HepG2 (cell line): ENCODE results near the gene GMCL2. TPM values are rescaled to one million over a fixed set of nuclear protein-coding genes. Genes with fewer than 3 reads are reported as not detected.

Experiments
- ATF7-NPFF ChIP-seq: sonication (generic); formaldehyde crosslinking; IDR thresholded peaks from 2 replicates; pipeline ENCODE4 v1.8.1; 2023; ENCODE audit warnings: mild to moderate bottlenecking, low read depth, missing genetic modification reagents, moderate library complexity
- RBAK ChIP-seq: sonication (generic); formaldehyde crosslinking; IDR thresholded peaks from 2 replicates; pipeline ENCODE4 v1.5.1; 2020; ENCODE audit warnings: mild to moderate bottlenecking, missing genetic modification reagents
- RFX5 ChIP-seq: IDR thresholded peaks from 2 replicates; pipeline ENCODE4 v1.6.1; 2011; ENCODE audit warnings: low read depth, low read length, improper control_type of control experiment
- TBX3 ChIP-seq: fragments of 450-650 bp; IDR thresholded peaks from 2 replicates; pipeline ENCODE4 v1.6.1; 2017; ENCODE audit warnings: antibody characterized with exemption, mild to moderate bottlenecking, inconsistent platforms, borderline replicate concordance
- TOPORS ChIP-seq: sonication (generic); formaldehyde crosslinking; IDR thresholded peaks from 2 replicates; pipeline ENCODE4 v1.8.0; 2023; ENCODE audit warnings: mild to moderate bottlenecking, missing genetic modification reagents
- ZBTB7A ChIP-seq: sonication (generic); formaldehyde crosslinking; IDR thresholded peaks from 2 replicates; pipeline ENCODE4 v1.8.0; 2022; ENCODE audit warnings: mild to moderate bottlenecking, missing genetic modification reagents
- ZBTB8A ChIP-seq: sonication (generic); formaldehyde crosslinking; IDR thresholded peaks from 2 replicates; pipeline ENCODE4 v1.4.0; 2020; ENCODE audit warnings: mild to moderate bottlenecking, low read depth, missing genetic modification reagents, borderline replicate concordance
- ZC3H13 ChIP-seq: sonication (generic); formaldehyde crosslinking; IDR thresholded peaks from 2 replicates; pipeline ENCODE4 v1.8.1; 2023; ENCODE audit warnings: mild to moderate bottlenecking, missing genetic modification reagents, moderate library complexity
- ZFP36L1 ChIP-seq: sonication (generic); formaldehyde crosslinking; IDR thresholded peaks from 2 replicates; pipeline ENCODE4 v1.8.0; 2022; ENCODE audit warnings: mild to moderate bottlenecking, missing genetic modification reagents, moderate library complexity
- ZFP90 ChIP-seq: sonication (generic); formaldehyde crosslinking; IDR thresholded peaks from 2 replicates; pipeline ENCODE4 v1.8.0; 2022; ENCODE audit warnings: missing genetic modification reagents, mild to moderate bottlenecking, inconsistent platforms, borderline replicate concordance
- ZNF180 ChIP-seq: sonication (generic); formaldehyde crosslinking; IDR thresholded peaks from 2 replicates; pipeline ENCODE4 v1.4.0; 2020; ENCODE audit warnings: low read depth, missing genetic modification reagents, borderline replicate concordance
- ZNF350 ChIP-seq: sonication (generic); formaldehyde crosslinking; IDR thresholded peaks from 2 replicates; pipeline ENCODE4 v1.4.0; 2020; ENCODE audit warnings: mild to moderate bottlenecking, low read depth, missing genetic modification reagents, borderline replicate concordance
- ZNF891 ChIP-seq: sonication (generic); formaldehyde crosslinking; IDR thresholded peaks from 2 replicates; pipeline ENCODE4 v1.5.0; 2020; ENCODE audit warnings: mild to moderate bottlenecking, missing genetic modification reagents
- polyA plus RNA-seq, 8 experiments: library from polyadenylated mRNA; depleted of rRNA in 3 of 8; stranded (reverse) in 7 of 8; unstranded in 1 of 8; fragments of >200 nt; fragmentation: Illumina TruSeq in 4 of 8; extraction: Trizol in 4 of 8; gene quantifications; 2 replicates each; pipeline versions ENCODE4 v1.2.1 to v1.2.3, GENCODE V29; 2011 to 2016; ENCODE audit warnings: low read depth in 4 of 8, missing spikeins in 1 of 8, mixed read lengths in 1 of 8; ENCODE audit not compliant: insufficient read depth in 1 of 8
- total RNA-seq, 5 experiments: library from RNA; depleted of rRNA; stranded (reverse); fragments of >200 nt; fragmentation: Illumina TruSeq; extraction: Trizol; gene quantifications; 2 replicates each; pipeline ENCODE4 v1.2.3, GENCODE V29; 2016; ENCODE audit warnings: low read depth in 1 of 5
- TF ChIP-seq, protein P1 (sequence below): sonication (generic); formaldehyde crosslinking; IDR thresholded peaks from 2 replicates; pipeline ENCODE4 v1.4.0; 2020; ENCODE audit warnings: missing genetic modification reagents, mild to moderate bottlenecking, borderline replicate concordance
- TF ChIP-seq, protein P2 (sequence below): IDR thresholded peaks from 2 replicates; pipeline ENCODE4 v1.6.1; 2016; ENCODE audit warnings: low read depth, control low read depth
- TF ChIP-seq, protein P3 (sequence below): IDR thresholded peaks from 2 replicates; pipeline ENCODE4 v1.6.1; 2016; ENCODE audit warnings: low read depth, borderline replicate concordance
- TF ChIP-seq, protein P4 (sequence below): sonication (generic); formaldehyde crosslinking; conservative IDR thresholded peaks from 2 replicates; pipeline ENCODE4 v1.8.0; 2022; ENCODE audit warnings: low read depth, missing genetic modification reagents
- TF ChIP-seq, protein P5 (sequence below): IDR thresholded peaks from 2 replicates; pipeline ENCODE4 v1.6.1; 2016; ENCODE audit warnings: low read depth
- TF ChIP-seq, protein P6 (sequence below): sonication (generic); formaldehyde crosslinking; IDR thresholded peaks from 2 replicates; pipeline ENCODE4 v1.5.0; 2020; ENCODE audit warnings: mild to moderate bottlenecking, low read depth, missing genetic modification reagents, borderline replicate concordance
- TF ChIP-seq, protein P7 (sequence below): sonication (generic); formaldehyde crosslinking; IDR thresholded peaks from 2 replicates; pipeline ENCODE4 v1.5.0; 2020; ENCODE audit warnings: missing genetic modification reagents

Gene GMCL2
- total and polyA plus RNA-seq, 2 of the 13 experiments (the other 11 are each of a cell fraction or from before 2014, with no cell fraction given): 0.03 TPM; not detected in 1

DNA sequence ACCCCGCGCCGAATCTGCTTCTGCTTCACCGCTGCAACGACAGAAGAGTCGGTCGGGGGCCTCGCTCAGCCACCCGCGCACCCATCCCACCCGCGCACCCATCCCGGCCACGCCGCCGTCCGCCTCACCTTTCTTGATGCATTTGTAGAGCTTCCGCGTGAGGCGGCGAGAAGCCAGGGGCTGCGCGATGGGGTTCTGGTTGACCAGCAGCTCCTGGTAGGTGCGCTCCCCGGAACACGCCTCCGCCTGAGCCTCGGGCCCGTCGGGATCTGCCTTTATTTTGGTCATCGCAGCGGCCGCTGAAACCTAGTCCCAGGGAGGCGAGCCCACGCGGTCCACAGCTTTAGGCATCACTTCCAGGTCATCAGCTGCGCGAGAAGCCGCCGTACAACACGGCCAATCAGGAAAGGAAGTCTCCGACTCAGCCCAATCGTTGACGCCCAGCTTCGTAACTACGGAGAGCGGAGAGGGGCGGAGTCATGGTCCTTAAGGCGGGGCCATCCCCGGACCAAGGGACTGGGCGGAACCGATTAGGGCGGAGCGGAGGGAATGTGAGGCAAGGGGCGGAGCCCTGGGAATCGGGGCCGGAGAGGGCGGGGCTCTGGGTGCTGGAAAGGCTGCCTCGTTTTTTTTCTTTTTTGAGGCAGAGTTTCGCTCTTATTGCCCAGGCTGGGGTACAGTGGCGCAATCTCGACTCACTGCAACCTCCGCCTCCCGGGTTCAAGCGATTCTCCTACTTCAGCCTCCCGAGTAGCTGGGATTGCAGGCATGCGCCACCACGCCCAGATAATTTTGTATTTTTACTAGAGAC lies 33.4 kb downstream of the GMCL2 start, which contains the start of gene NHP2 (continued):
- TF ChIP-seq ATF7-NPFF (CRISPR knock-in tag) (peak; percentile 30; the same call in 1 of the 2 replicates), ZC3H13 (CRISPR knock-in tag) (peak; percentile 46; the same call in 1 of the 2 replicates), TBX3 (no peak), RBAK (CRISPR knock-in tag) (no peak), ZNF891 (0 out of 2 replicates have a peak, but pooled peaks have one; percentile 53), RFX5 (no peak; the same call in 1 of the 2 replicates), ZFP90 (CRISPR knock-in tag) (no peak), ZFP36L1 (CRISPR knock-in tag) (no peak), ZBTB7A (CRISPR knock-in tag) (no peak), ZBTB8A (CRISPR knock-in tag) (no peak), ZNF350 (CRISPR knock-in tag) (peak; percentile 85; the same call in 1 of the 2 replicates), TOPORS (CRISPR knock-in tag) (0 out of 2 replicates have a peak, but pooled peaks have one; percentile 48), ZNF180 (no peak)
- TF ChIP-seq, protein P1, sequence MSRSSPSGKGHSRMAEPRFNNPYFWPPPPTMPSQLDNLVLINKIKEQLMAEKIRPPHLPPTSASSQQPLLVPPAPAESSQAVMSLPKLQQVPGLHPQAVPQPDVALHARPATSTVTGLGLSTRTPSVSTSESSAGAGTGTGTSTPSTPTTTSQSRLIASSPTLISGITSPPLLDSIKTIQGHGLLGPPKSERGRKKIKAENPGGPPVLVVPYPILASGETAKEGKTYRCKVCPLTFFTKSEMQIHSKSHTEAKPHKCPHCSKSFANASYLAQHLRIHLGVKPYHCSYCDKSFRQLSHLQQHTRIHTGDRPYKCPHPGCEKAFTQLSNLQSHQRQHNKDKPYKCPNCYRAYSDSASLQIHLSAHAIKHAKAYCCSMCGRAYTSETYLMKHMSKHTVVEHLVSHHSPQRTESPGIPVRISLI (CRISPR knock-in tag): peak; percentile 82
- TF ChIP-seq, protein P2, sequence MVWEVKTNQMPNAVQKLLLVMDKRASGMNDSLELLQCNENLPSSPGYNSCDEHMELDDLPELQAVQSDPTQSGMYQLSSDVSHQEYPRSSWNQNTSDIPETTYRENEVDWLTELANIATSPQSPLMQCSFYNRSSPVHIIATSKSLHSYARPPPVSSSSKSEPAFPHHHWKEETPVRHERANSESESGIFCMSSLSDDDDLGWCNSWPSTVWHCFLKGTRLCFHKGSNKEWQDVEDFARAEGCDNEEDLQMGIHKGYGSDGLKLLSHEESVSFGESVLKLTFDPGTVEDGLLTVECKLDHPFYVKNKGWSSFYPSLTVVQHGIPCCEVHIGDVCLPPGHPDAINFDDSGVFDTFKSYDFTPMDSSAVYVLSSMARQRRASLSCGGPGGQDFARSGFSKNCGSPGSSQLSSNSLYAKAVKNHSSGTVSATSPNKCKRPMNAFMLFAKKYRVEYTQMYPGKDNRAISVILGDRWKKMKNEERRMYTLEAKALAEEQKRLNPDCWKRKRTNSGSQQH (CRISPR knock-in tag): 0 out of 2 replicates have a peak, but pooled peaks have one; percentile 68
- TF ChIP-seq, protein P3, sequence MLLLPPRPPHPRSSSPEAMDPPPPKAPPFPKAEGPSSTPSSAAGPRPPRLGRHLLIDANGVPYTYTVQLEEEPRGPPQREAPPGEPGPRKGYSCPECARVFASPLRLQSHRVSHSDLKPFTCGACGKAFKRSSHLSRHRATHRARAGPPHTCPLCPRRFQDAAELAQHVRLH (CRISPR knock-in tag): peak; percentile 67; the same call in 1 of the 2 replicates
- TF ChIP-seq, protein P4, sequence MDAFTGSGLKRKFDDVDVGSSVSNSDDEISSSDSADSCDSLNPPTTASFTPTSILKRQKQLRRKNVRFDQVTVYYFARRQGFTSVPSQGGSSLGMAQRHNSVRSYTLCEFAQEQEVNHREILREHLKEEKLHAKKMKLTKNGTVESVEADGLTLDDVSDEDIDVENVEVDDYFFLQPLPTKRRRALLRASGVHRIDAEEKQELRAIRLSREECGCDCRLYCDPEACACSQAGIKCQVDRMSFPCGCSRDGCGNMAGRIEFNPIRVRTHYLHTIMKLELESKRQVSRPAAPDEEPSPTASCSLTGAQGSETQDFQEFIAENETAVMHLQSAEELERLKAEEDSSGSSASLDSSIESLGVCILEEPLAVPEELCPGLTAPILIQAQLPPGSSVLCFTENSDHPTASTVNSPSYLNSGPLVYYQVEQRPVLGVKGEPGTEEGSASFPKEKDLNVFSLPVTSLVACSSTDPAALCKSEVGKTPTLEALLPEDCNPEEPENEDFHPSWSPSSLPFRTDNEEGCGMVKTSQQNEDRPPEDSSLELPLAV (CRISPR knock-in tag): no peak
- TF ChIP-seq, protein P5, sequence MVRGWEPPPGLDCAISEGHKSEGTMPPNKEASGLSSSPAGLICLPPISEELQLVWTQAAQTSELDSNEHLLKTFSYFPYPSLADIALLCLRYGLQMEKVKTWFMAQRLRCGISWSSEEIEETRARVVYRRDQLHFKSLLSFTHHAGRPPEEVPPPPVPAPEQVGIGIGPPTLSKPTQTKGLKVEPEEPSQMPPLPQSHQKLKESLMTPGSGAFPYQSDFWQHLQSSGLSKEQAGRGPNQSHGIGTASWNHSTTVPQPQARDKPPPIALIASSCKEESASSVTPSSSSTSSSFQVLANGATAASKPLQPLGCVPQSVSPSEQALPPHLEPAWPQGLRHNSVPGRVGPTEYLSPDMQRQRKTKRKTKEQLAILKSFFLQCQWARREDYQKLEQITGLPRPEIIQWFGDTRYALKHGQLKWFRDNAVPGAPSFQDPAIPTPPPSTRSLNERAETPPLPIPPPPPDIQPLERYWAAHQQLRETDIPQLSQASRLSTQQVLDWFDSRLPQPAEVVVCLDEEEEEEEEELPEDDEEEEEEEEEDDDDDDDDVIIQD (CRISPR knock-in tag): peak; percentile 92
- TF ChIP-seq, protein P6, sequence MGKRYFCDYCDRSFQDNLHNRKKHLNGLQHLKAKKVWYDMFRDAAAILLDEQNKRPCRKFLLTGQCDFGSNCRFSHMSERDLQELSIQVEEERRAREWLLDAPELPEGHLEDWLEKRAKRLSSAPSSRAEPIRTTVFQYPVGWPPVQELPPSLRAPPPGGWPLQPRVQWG: no peak
- TF ChIP-seq, protein P7, sequence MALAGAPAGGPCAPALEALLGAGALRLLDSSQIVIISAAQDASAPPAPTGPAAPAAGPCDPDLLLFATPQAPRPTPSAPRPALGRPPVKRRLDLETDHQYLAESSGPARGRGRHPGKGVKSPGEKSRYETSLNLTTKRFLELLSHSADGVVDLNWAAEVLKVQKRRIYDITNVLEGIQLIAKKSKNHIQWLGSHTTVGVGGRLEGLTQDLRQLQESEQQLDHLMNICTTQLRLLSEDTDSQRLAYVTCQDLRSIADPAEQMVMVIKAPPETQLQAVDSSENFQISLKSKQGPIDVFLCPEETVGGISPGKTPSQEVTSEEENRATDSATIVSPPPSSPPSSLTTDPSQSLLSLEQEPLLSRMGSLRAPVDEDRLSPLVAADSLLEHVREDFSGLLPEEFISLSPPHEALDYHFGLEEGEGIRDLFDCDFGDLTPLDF: no peak
